ENCODE results near the gene SARDH.

The SARDH gene

DNA sequence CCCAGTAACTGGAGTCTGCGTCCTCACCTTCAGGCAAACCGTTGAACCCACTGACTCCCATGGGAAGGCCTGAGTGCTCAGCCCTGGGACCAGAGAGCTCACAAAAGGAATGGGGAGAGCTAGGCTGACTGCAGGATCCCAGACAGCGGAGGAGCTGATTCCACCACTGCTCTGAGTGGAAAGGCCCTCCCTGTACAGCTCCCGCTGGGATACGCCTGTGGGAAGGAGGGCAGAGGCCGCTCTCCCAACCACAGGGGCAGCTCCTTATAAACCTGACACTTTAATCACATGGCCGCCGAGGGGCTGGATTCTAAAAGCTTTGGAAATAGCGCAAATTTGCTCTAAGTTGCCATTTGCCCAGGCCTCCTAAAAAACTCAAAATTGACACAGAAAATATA lies 64.9 kb downstream of the SARDH start:
- Histone ChIP-seq H3K4me1 (ENCODE audit: insufficient read depth, low read length, severe bottlenecking) (no peaks in the 10 kb centered on the region), H3K9me2 (ENCODE audit: low read depth, low read length) (no peaks in the 10 kb centered on the region), H3K9me3 (ENCODE audit: low read length) (no peaks in the 10 kb centered on the region), H3K4me3 (ENCODE audit: low read depth, low read length, poor library complexity, severe bottlenecking) (no peak overlapping the region), H3K79me2 (ENCODE audit: insufficient read depth, low read length) (no peaks in the 10 kb centered on the region), H3K36me3 (ENCODE audit: insufficient read depth, low read length) (no peaks in the 10 kb centered on the region), H3K27ac (ENCODE audit: low read depth, low read length, poor library complexity, severe bottlenecking) (no peak overlapping the region), H4K20me1 (ENCODE audit: insufficient read depth, low read length) (no peaks in the 10 kb centered on the region), H2AFZ (ENCODE audit: low read length) (no peak overlapping the region), H3F3A (ENCODE audit: insufficient read depth, low read length) (no peaks in the 10 kb centered on the region), H3K4me2 (ENCODE audit: low read length) (no peak overlapping the region), H3K9ac (ENCODE audit: low read length) (no peak overlapping the region), H3K27me3 (ENCODE audit: insufficient read depth, low read length) (no peaks in the 10 kb centered on the region)
- TF ChIP-seq CTCF (IDR thresholded peaks at IDR 0.05; ENCODE audit: low read length) (no peak), EZH2 (IDR thresholded peaks at IDR 0.05; ENCODE audit: borderline replicate concordance, low read length) (no peak)

- Histone ChIP-seq H3K9ac (ENCODE audit: low read length) (no peak overlapping the region), H3K4me1 (ENCODE audit: insufficient read depth, low read length, severe bottlenecking) (no peaks in the 10 kb centered on the region), H3F3A (ENCODE audit: insufficient read depth, low read length) (no peaks in the 10 kb centered on the region), H2AFZ (ENCODE audit: low read length) (no peak overlapping the region), H3K4me2 (ENCODE audit: low read length) (no peak overlapping the region), H3K4me3 (ENCODE audit: low read depth, low read length, poor library complexity, severe bottlenecking) (no peak overlapping the region), H3K27me3 (ENCODE audit: insufficient read depth, low read length) (no peaks in the 10 kb centered on the region), H3K36me3 (ENCODE audit: insufficient read depth, low read length) (no peaks in the 10 kb centered on the region), H4K20me1 (ENCODE audit: insufficient read depth, low read length) (no peaks in the 10 kb centered on the region), H3K79me2 (ENCODE audit: insufficient read depth, low read length) (no peaks in the 10 kb centered on the region), H3K9me3 (ENCODE audit: low read length) (no peaks in the 10 kb centered on the region), H3K27ac (ENCODE audit: low read depth, low read length, poor library complexity, severe bottlenecking) (no peak overlapping the region), H3K9me2 (ENCODE audit: low read depth, low read length) (no peaks in the 10 kb centered on the region)
- TF ChIP-seq EZH2 (IDR thresholded peaks at IDR 0.05; ENCODE audit: borderline replicate concordance, low read length) (no peak), CTCF (IDR thresholded peaks at IDR 0.05; ENCODE audit: low read length) (no peak)
Observed at GRCh38 chr9:133672503-133673257, 65.5 kb downstream of the SARDH start.

DNA sequence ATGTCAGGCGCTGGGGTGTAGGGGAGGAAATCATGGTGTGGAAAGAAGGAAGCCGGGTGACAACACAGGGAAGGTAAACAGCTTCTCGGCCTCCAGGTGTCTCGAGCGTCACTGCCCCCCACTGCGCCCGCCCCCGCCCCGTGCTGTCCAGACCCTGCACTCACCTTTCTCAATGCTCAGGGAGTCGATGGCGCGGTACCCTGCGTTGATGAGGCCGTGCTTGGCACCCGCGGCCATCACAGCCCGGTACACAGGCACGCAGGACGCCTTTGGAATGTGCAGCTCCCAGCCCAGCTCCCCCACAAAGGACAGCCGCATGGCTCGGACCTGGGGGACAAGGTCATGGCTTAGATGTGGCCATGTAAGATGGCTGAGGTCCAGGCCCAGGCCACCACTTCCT lies 66.8 kb downstream of the SARDH start:
- H3K4me2 ChIP-seq (ENCODE audit: low read length), result no peak overlapping the region
- no peaks in the 10 kb centered on the region for H3K9me3 ChIP-seq (ENCODE audit: low read length)
- H3K36me3 ChIP-seq (ENCODE audit: insufficient read depth, low read length), result no peaks in the 10 kb centered on the region
- no peaks in the 10 kb centered on the region for H4K20me1 ChIP-seq (ENCODE audit: insufficient read depth, low read length)
- H3K79me2 ChIP-seq (ENCODE audit: insufficient read depth, low read length), result no peaks in the 10 kb centered on the region
- no peak overlapping the region for H3K4me3 ChIP-seq (ENCODE audit: low read depth, low read length, poor library complexity, severe bottlenecking)
- no peak overlapping the region for H3K27ac ChIP-seq (ENCODE audit: low read depth, low read length, poor library complexity, severe bottlenecking)
- no peaks in the 10 kb centered on the region for H3K9me2 ChIP-seq (ENCODE audit: low read depth, low read length)
- no peak for TF ChIP-seq EZH2 (IDR thresholded peaks at IDR 0.05; ENCODE audit: borderline replicate concordance, low read length)
- TF ChIP-seq CTCF (IDR thresholded peaks at IDR 0.05; ENCODE audit: low read length), result no peak
- no peaks in the 10 kb centered on the region for H3F3A ChIP-seq (ENCODE audit: insufficient read depth, low read length)
- no peak overlapping the region for H3K9ac ChIP-seq (ENCODE audit: low read length)
- H3K27me3 ChIP-seq (ENCODE audit: insufficient read depth, low read length), result no peaks in the 10 kb centered on the region
- H3K4me1 ChIP-seq (ENCODE audit: insufficient read depth, low read length, severe bottlenecking), result no peaks in the 10 kb centered on the region
- no peak overlapping the region for H2AFZ ChIP-seq (ENCODE audit: low read length)
